NCI-H2029 treated with DMSO at 0.1 percent for 48 hours (cell line): ENCODE data around the gene DYNLL2.
"Not testable (repeated sequence)": the region's sequence is repeated elsewhere in the genome, so short reads cannot be mapped to it uniquely, and the experiment has no call there.

Experiments used
- DNase-seq: peaks from one replicate; lab custom pipeline; 2025; lab: John Stamatoyannopoulos, UW

DYNLL2 gene

DNA sequence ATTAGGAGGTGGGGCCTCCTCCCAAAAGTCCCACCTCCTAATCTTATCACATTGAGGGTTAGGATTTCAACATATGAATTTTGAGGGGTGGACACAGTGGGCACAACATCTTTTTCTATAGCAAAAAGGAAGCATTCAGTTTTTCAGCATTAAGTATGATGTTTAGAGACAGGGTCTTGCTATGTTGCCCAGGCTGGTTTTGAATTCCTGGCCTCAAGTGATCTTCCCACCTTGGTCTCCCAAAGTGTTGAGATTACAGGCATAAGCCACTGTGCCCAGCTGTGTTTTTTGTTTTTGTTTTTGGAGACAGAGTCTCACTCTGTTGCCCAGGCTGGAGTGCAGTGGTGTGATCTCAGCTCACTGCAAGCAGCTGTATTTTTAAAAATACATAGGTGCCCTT is 18.7 kb downstream of the DYNLL2 start:
- DNase-seq: not testable (repeated sequence)

DNA sequence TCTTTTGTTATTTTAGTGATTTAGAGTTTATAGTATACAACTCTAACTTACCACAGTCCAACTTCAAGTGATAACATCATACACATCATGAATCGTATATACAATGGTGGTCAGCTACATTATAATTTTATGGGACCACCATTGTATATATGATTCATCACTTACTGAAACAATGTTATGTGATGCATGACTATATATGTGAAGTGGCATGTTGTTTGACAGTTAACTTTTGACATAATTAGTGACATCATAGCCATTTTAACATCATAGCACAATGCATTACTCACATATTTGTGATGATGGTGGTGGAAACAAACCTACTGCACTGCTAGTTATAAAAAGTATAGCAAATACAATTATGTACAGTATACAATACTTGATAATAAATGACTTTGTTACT is 21.9 kb downstream of the DYNLL2 start:
- no peak for DNase-seq

DNA sequence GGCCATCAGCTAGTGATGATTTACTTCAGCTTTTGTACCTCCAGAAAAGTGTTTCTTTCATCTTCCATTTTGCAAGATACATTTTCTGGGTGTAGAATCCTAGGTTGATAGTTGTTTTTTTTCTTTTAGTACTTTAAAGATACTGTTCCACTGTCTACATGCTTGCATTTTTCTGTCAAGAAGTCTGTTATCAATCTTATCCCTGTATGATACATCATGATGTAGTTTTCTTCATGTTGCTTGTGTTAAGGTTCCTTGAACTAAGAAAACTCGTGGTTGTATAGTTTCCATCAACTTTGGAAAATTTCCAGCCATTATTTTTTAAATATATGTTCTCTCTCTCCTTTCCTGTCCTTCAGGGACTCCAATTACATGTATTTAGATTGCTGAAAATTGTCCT is 24.1 kb downstream of the DYNLL2 start:
- DNase-seq: no peak

DNA sequence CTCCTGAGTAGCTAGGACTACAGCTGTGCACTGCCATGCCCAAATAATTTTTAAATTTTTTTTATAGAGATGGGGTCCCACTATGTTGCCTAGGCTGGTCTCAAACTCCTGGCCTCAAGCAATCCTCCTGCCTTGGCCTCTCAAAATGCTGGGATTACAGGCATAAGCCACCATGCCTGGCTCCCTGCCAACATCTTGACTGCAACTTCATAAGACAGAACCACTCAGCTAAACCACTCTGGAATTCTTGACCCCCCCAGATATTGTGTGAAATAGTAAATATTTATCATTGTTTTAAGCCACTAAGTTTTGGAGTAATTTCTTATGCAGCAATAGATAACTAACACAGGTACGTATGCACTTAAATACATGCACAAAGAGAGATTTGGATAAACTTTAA is 26.0 kb downstream of the DYNLL2 start:
- no peak for DNase-seq

DNA sequence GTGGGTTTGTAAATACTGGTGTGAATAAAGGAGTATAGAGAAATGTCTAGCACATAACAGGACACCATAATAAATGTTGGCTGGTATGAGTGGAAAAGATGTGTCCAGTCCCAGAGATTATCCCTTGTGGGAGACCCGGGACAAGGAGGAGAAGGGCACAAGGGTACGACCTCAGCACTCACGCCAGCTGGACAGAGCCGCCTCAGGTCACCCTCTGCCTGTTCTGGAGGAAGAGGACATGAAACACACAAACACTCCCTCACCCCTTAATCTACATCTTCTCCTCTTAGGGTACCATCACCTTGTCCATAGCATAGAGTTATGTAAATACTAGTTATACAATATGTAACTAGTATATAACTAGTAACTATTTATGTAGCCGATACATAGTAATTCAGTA is 26.8 kb downstream of the DYNLL2 start:
- no peak for DNase-seq

DNA sequence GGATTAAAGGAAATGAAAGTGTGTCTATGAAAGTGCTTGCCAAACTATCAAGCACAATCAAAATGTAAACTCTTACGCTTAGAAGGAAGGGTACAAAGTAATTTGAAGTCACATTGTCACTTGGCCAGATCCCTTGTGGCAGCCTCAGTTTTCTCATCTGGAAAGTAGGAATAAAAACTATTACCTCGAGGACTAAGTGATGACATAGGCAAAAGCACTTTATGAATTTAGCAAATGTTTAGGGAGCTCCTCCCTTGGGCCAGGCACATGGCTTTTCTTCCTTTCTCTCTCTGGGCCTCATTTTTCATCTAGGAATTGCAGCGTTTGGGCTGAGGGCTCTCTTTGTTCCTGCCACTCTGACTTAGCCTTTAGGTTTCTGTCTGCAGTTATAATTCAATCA is 28.5 kb downstream of the DYNLL2 start:
- DNase-seq: no peak

DNA sequence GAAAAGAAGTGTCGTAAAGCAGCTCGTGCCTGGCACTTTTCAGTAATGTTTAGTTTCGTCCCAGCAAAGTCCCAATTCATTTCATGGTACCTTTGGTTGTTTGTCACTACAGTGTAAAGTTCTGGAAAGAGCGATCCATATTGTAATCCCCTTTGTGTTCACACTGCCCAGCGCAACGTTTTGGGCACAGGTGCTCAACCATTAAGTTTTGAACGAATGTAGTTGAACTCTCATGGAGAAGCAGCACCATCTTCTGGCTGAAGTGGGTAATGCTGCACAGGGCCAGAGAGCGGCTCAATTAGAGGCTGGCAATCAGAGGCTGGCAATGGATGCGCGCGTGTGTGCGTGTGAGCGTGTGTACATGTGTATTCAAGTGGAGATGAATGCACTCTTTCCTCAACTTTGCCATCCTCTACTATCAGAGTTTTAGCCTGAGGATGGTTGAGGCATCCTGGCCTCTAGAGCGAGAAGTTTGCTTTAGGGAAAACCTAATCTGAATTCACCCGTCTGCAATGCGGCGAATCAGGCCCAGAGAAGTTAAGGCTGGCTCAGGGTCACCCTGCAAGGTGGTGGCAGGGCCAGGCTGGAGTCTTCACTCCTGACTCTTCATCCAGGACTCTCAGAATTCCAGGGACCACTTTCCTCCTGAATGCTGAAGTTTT is 29.9 kb downstream of the DYNLL2 start:
- DNase-seq: peak; percentile 66

DNA sequence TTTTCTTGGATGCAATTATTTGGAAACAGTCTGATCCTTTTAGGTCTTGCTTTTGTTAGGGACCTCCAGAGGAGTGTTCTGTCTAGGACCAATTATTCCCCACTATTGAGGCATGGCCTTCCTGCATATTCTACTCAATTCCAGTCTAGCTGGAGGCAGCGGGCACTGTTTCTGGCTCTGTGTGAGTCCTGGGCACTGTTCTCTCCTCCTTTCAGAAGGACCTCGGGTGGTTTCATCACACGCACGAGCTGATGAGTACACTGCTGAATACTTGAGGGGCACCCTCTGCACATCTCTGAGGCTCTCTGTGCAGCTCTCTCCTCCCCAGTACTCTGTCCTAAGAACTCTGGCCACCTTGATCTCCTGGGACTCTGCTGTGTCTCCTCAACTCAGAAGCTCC is 30.7 kb downstream of the DYNLL2 start:
- no peak for DNase-seq

DNA sequence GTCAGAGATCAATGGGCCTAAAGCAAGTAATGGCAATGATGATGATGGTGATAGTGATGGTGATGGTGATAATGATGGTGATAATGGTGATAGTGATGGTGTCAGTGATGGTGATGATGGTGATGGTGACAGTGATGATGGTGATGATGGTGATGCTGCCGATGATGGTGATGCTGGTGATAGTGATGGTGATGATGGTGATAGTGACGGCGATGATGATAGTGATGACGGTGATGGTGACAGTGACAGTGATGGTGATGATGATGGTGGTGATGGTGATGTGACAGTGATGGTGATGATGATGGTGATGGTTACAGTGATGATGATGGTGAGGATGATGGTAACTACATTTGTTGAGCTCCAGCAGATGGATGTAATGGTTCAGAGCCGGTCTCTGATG is 34.2 kb downstream of the DYNLL2 start:
- DNase-seq: no peak

DNA sequence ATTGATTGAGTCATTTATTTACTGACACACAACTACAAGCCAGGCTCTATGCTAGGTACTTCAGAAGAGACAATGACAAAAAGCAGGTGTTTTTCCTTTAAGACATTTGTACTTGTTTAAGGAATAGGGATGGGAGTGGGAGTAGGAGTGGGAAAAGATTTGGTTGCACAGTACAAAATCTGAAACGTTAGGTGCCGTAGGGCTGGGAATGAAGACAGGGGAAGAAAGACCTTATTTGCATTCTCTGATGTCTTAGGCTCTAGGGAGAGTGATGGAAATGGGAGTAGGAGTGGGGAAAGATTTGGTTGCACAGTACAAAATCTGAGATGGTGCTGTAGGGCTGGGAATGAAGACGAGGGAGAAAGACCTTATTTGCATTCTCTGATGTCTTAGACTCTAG is 36.3 kb downstream of the DYNLL2 start:
- DNase-seq: no peak

DNA sequence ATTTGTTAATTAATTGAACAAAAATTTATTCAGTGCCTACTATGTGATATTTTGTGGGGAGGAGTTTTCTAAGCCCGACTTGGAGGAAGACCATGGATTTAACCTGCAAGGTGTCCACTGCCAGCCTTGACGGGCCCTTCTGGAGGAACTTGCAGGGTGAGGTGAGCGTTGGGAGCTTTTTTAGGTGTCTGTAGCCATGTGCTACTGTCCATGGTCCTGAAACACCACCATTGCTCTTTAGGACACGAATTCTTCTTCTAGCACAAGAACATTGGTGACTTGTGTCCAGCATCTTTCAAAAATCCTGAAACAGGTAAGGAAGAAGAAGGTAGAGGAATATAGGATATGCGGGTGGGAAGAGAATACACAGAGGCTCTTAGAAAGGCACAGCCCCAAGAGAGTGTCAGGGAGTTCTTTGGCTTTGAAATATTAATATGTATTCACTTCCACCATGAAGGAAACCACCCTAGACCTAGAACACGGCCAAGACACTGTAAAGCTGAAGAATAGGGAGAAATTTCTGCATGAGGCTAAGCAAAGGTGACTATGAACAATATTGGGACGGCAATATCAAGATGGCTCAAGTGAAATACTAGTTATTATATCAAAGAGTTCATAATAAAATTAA is 37.1 kb downstream of the DYNLL2 start:
- no peak for DNase-seq

DNA sequence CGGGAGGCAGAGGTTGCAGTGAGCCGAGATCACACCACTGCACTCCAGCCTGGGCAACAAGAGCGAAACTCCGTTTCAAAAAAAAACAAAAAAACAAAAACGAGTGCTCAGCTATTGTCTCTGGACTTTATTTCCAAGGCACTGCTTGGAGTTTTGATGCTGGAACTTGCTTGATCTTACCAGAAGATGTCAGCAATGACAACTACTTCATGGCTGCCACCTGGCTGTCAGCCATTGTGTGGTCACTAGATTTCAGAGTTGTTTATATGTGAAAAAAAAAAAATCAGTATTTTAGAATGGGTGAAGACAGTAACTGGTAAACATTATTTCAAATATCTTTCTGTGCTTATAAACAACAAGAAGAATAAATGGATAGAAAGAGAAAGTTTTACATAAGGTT is 38.7 kb downstream of the DYNLL2 start:
- DNase-seq: no peak

DNA sequence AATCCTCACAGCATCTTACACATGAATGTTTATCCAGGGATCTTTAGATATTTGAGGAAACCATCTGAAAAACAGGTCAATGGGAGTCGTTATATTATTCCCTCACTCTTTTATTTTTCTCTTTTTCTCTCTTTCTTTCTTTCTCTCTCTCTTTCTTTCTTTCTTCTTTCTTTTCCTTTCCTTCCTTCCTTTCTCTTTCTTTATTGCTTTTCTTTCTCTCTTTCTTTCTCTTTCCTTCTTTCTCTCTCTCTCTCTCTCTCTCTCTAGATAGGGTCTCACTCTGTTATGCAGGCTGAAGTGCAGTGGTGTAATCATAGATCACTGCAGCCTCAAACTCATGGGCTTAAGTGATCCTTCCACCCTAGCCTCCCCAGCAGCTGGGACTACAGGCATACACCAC is 44.6 kb downstream of the DYNLL2 start:
- DNase-seq: no peak

DNA sequence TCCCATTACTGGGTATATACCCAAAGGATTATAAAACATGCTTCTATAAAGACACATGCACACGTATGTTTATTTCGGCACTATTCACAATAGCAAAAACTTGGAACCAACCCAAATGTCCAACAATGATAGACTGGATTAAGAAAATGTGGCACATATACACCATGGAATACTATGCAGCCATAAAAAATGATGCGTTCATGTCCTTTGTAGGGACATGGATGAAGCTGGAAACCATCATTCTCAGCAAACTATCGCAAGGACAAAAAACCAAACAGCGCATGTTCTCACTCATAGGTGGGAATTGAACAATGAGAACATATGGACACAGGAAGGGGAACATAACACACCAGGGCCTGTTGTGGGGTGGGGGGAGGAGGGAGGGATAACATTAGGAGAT is 49.5 kb downstream of the DYNLL2 start:
- DNase-seq: not testable (repeated sequence)

DNA sequence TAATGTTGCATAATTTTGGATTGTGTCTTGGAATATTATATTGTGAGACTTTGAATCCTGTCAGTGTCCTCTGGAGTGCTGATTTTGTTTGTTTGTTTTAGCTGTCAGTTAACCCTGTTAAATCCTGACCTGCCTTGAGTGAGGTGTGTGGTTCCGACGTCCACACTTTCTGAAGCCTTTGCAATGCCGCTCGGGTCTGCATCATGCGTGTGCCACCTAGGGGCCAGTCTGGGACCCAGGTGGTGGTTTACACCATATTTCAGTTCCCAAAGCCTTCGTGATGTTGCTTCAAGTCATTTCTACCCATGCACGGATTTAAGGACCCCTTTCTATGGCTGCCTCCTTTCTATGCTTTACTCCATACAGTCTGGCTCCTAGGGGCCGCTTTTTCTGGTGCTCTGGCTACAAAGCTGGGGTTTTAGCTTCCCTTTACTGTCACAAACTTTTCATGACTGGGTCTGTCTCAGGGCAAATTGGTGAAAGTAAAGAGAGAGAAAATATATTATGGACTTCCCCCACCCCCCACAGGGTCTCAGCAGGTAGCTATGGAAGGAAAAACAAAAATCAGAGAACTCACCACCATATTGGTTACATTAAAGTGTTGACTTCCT is 53.6 kb downstream of the DYNLL2 start:
- DNase-seq: no peak

DNA sequence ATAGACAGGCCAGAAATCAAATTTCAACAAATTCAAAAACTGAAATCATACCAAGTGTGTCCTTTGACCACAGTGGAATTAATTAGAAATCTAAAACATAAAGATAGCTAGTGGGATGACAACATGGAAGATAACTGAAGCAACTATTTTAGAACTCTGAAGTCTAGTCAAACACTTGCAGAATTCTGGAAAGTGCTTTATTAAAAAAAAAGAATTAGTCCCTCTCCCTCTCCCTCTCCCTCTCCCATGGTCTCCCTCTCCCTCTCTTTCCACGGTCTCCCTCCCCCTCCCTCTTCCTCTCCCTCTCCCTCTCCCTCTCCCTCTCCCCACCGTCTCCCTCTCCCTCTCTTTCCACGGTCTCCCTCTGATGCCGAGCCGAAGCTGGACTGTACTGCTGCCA is 58.3 kb downstream of the DYNLL2 start:
- no peak for DNase-seq

DNA sequence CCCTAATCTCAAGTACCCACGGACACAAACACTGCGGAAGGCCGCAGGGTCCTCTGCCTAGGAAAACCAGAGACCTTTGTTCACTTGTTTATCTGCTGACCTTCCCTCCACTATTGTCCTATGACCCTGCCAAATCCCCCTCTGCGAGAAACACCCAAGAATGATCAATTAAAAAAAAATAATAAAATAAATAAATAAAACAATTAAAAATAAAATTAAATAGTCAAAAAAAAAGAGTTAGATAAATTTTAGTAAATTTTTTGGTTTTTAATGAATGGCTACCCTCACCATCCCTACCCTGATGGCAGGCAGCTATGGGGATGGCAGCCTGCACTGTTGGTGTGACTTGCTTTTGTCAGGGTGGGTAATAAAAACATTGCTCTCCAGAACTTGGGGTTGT is 60.1 kb downstream of the DYNLL2 start:
- DNase-seq: not testable (repeated sequence)

DNA sequence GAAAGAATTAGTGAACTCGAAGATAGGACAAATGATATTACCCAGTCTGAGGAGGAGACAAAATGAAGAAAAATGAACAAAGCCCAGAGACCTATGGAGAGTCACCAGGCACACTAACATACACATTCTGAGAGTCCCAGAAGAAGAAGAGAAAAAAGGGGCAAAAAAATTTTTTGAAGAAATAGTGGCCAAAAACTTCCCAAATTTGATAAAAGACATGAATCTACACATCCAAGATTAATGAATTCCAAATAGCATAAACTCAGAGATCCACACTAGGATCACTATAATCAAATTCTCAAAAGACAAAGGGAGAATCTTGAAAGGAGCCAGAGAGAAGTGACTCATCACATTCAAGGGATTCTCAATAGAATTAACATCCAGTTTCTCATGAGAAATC is 61.6 kb downstream of the DYNLL2 start:
- DNase-seq: no peak
